GM18507 (cell line): Measurements from ENCODE around the gene PPP1R9A.

Experiments
- DNase-seq: peaks from one replicate; pipeline ENCODE4 v3.0.0; 2011; ENCODE audit warnings: low read depth; ENCODE audit not compliant: insufficient read length; ENCODE audit errors: extremely low spot score
- FAIRE-seq: peaks from 2 replicates; lab custom pipeline; 2011; peaks lifted over from hg19 to GRCh38; lab: Jason Lieb, UNC

The PPP1R9A gene

GRCh38 chr7:95229301-95229700 is 321.9 kb downstream of the PPP1R9A start:
- FAIRE-seq, result no peak
- no peak for DNase-seq

- no peak for DNase-seq
- FAIRE-seq, result no peak
Measured at GRCh38 chr7:95238252-95238943, 331.0 kb downstream of the PPP1R9A start.

GRCh38 chr7:95240921-95241320 is 333.5 kb downstream of the PPP1R9A start:
- no peak for DNase-seq
- FAIRE-seq, result no peak

- no peak for DNase-seq
- FAIRE-seq, result no peak
Measured at GRCh38 chr7:95242266-95242665, 334.9 kb downstream of the PPP1R9A start.

GRCh38 chr7:95244616-95245015 is 337.2 kb downstream of the PPP1R9A start:
- FAIRE-seq, result no peak
- no peak for DNase-seq

- DNase-seq (no peak), FAIRE-seq (no peak)
Measured at GRCh38 chr7:95245828-95246500, 338.6 kb downstream of the PPP1R9A start.

- peak; percentile 8 for DNase-seq
Measured at GRCh38 chr7:95246831-95247370, 339.5 kb downstream of the PPP1R9A start.

GRCh38 chr7:95250571-95250970 is 343.2 kb downstream of the PPP1R9A start:
- FAIRE-seq, result no peak

More at GRCh38 chr7:95246831-95247370, 339.5 kb downstream of the PPP1R9A start:
- FAIRE-seq, result peak; percentile 77

GRCh38 chr7:95251966-95252365 is 344.6 kb downstream of the PPP1R9A start:
- no peak for FAIRE-seq
- DNase-seq, result no peak

More at GRCh38 chr7:95250571-95250970, 343.2 kb downstream of the PPP1R9A start:
- no peak for DNase-seq

- DNase-seq, result no peak
- no peak for FAIRE-seq
Measured at GRCh38 chr7:95253986-95254385, 346.6 kb downstream of the PPP1R9A start.

GRCh38 chr7:95255691-95256090 is 348.3 kb downstream of the PPP1R9A start:
- DNase-seq (no peak), FAIRE-seq (no peak)

- FAIRE-seq, result no peak
- DNase-seq, result no peak
Measured at GRCh38 chr7:95261895-95262415, 354.6 kb downstream of the PPP1R9A start.

- DNase-seq (no peak), FAIRE-seq (no peak)
Measured at GRCh38 chr7:95262875-95263274, 355.5 kb downstream of the PPP1R9A start.

- no peak for FAIRE-seq
- DNase-seq, result no peak
Measured at GRCh38 chr7:95263785-95264362, 356.5 kb downstream of the PPP1R9A start.

- no peak for FAIRE-seq
- DNase-seq, result no peak
Measured at GRCh38 chr7:95264363-95264891, 357.0 kb downstream of the PPP1R9A start.

- FAIRE-seq (no peak), DNase-seq (no peak)
Measured at GRCh38 chr7:95265634-95266033, 358.2 kb downstream of the PPP1R9A start.

GRCh38 chr7:95267754-95268153 is 360.4 kb downstream of the PPP1R9A start:
- DNase-seq (no peak), FAIRE-seq (no peak)

- no peak for DNase-seq
- no peak for FAIRE-seq
Measured at GRCh38 chr7:95269640-95270039, 362.2 kb downstream of the PPP1R9A start.

GRCh38 chr7:95276114-95276513 is 368.7 kb downstream of the PPP1R9A start:
- FAIRE-seq, result no peak
- no peak for DNase-seq

- DNase-seq, result no peak
- FAIRE-seq, result no peak
Measured at GRCh38 chr7:95279417-95279816, 372.0 kb downstream of the PPP1R9A start.
